Measurements from ENCODE around the gene TSPEAR. TPM values are rescaled to one million over a fixed set of nuclear protein-coding genes. Genes with fewer than 3 reads are reported as not detected.

TSPEAR gene
- total and polyA plus RNA-seq, 7 donors: not detected

GRCh38 chr21:44677881-44678280, 33.5 kb downstream of the TSPEAR start:
- Histone ChIP-seq H3K4me3 (no peak overlapping the region), H3K36me3 (ENCODE audit: insufficient read depth in 1 of 2, low read depth in 1 of 2) (no peaks in the 10 kb centered on the region), H3K27ac (no peak overlapping the region), H3K4me1 (no peaks in the 10 kb centered on the region), H3K9me3 (peaks cover 5% of the 10 kb centered on the region), H3K27me3 (ENCODE audit: insufficient read depth in 3 of 3, low read length in 2 of 3) (peaks cover 0 to 29% (median 6%) of the 10 kb centered on the region in 3 donors)
- intact Hi-C loops (cut with DNase I): no loop called here
- ATAC-seq (no peak), DNase-seq (no peak)
- WGBS, 3 donors: 89 to 94% (median 89%) methylated on average over 13 of the region's 13 CpGs
- TF ChIP-seq CTCF (IDR thresholded peaks at IDR 0.05): no peak

GRCh38 chr21:44671911-44672310, 39.5 kb downstream of the TSPEAR start:
- WGBS, 3 donors: 95 to 100% (median 96%) methylated on average over 1 of the region's 1 CpG
- Histone ChIP-seq H3K9me3 (peaks cover 8% of the 10 kb centered on the region), H3K4me3 (no peak overlapping the region), H3K27ac (no peak overlapping the region), H3K4me1 (no peaks in the 10 kb centered on the region), H3K36me3 (ENCODE audit: insufficient read depth in 1 of 2, low read depth in 1 of 2) (no peaks in the 10 kb centered on the region), H3K27me3 (ENCODE audit: insufficient read depth in 3 of 3, low read length in 2 of 3) (peaks cover 0 to 15% (median 0%) of the 10 kb centered on the region in 3 donors)
- no peak for ATAC-seq
- intact Hi-C loops (cut with DNase I): no loop called here
- TF ChIP-seq CTCF (IDR thresholded peaks at IDR 0.05): no peak
- no peak for DNase-seq

GRCh38 chr21:44670642-44671432, 40.5 kb downstream of the TSPEAR start:
- no peak for DNase-seq
- no peak for TF ChIP-seq CTCF (IDR thresholded peaks at IDR 0.05)

GRCh38 chr21:44667612-44668011, 43.8 kb downstream of the TSPEAR start:
- intact Hi-C loops (cut with DNase I): no loop called here
- DNase-seq: no peak

More at GRCh38 chr21:44670642-44671432, 40.5 kb downstream of the TSPEAR start:
- Histone ChIP-seq H3K4me1 (no peaks in the 10 kb centered on the region), H3K4me3 (no peak overlapping the region), H3K27ac (no peak overlapping the region), H3K27me3 (ENCODE audit: insufficient read depth in 3 of 3, low read length in 2 of 3) (peaks cover 0 to 15% (median 0%) of the 10 kb centered on the region in 3 donors), H3K36me3 (ENCODE audit: insufficient read depth in 1 of 2, low read depth in 1 of 2) (no peaks in the 10 kb centered on the region), H3K9me3 (peaks cover 8% of the 10 kb centered on the region)
- no peak for ATAC-seq
- intact Hi-C loops (cut with DNase I): no loop called here
- WGBS, 3 donors: 68 to 89% (median 74%) methylated on average over 3 of the region's 3 CpGs

More at GRCh38 chr21:44667612-44668011, 43.8 kb downstream of the TSPEAR start:
- WGBS, 3 donors: 58 to 86% (median 59%) methylated on average over 1 of the region's 1 CpG
- ATAC-seq: no peak
- H3K9me3 ChIP-seq: no peaks in the 10 kb centered on the region
- no peaks in the 10 kb centered on the region for H3K4me1 ChIP-seq
- TF ChIP-seq CTCF (IDR thresholded peaks at IDR 0.05): no peak
- H3K36me3 ChIP-seq (ENCODE audit: insufficient read depth in 1 of 2, low read depth in 1 of 2): no peaks in the 10 kb centered on the region
- H3K27ac ChIP-seq: no peak overlapping the region
- no peak overlapping the region for H3K4me3 ChIP-seq
- peaks cover 0 to 18% (median 0%) of the 10 kb centered on the region in 3 donors for H3K27me3 ChIP-seq (ENCODE audit: insufficient read depth in 3 of 3, low read length in 2 of 3)

Measured in psoas muscle (tissue), 8 donors.